ENCODE measurements around the gene TEKTIP1. TPM values are rescaled to one million over a fixed set of nuclear protein-coding genes. Genes with fewer than 3 reads are reported as not detected.

The TEKTIP1 gene
- total RNA-seq, 1 donor from 2014 or later = 0.68 TPM

GRCh38 chr19:3510727-3511126 is 28.2 kb upstream of the TEKTIP1 start:
- H3K27me3 Mint-ChIP-seq (ENCODE audit: low read depth, unreplicated experiment) = no peaks in the 10 kb centered on the region
- Histone ChIP-seq H3K4me1 (ENCODE audit: insufficient read depth, low read length) (peaks cover 44% of the 10 kb centered on the region), H3K4me2 (ENCODE audit: low read length) (no peak overlapping the region), H2AFZ (ENCODE audit: low read depth, low read length) (no peak overlapping the region), H3K4me3 (ENCODE audit: insufficient read depth, low read depth, low read length) (no peak overlapping the region), H3K79me2 (ENCODE audit: insufficient read depth, low read length) (peaks cover 95% of the 10 kb centered on the region), H3K9ac (ENCODE audit: low read length) (peak overlapping the region; percentile 72), H4K20me1 (ENCODE audit: insufficient read depth, low read length) (peaks cover 84% of the 10 kb centered on the region), H3K36me3 (ENCODE audit: insufficient read depth, low read length) (no peaks in the 10 kb centered on the region), H3K9me3 (ENCODE audit: insufficient read depth, low read depth, low read length) (no peaks in the 10 kb centered on the region), H3K27ac (ENCODE audit: low read depth, low read length) (no peak overlapping the region), H3K27me3 (ENCODE audit: insufficient read depth, low read length) (no peaks in the 10 kb centered on the region)
- H3K4me1 Mint-ChIP-seq (ENCODE audit: low read depth, unreplicated experiment) = peaks cover 33% of the 10 kb centered on the region
- H3K9me3 Mint-ChIP-seq (ENCODE audit: unreplicated experiment) = no peaks in the 10 kb centered on the region
- H3K36me3 Mint-ChIP-seq (ENCODE audit: low read depth, unreplicated experiment) = peaks cover 7% of the 10 kb centered on the region
- TF ChIP-seq EZH2 (IDR thresholded peaks at IDR 0.05; ENCODE audit: insufficient read depth, low read length) = no peak
- no peak for TF ChIP-seq CTCF (IDR thresholded peaks at IDR 0.05; ENCODE audit: insufficient read depth, low read depth, low read length)
- H3K27ac Mint-ChIP-seq (ENCODE audit: unreplicated experiment) = no peak overlapping the region
- DNase-seq (ENCODE audit: low read depth) = no peak
- no peak overlapping the region for H3K4me3 Mint-ChIP-seq (ENCODE audit: unreplicated experiment)
- no peak for FAIRE-seq

GRCh38 chr19:3511506-3512251 is 27.3 kb upstream of the TEKTIP1 start:
- no peak overlapping the region for H3K27ac Mint-ChIP-seq (ENCODE audit: unreplicated experiment)
- H3K4me1 Mint-ChIP-seq (ENCODE audit: low read depth, unreplicated experiment) = peaks cover 34% of the 10 kb centered on the region
- Histone ChIP-seq H3K27me3 (ENCODE audit: insufficient read depth, low read length) (no peaks in the 10 kb centered on the region), H3K4me2 (ENCODE audit: low read length) (no peak overlapping the region), H3K36me3 (ENCODE audit: insufficient read depth, low read length) (no peaks in the 10 kb centered on the region), H2AFZ (ENCODE audit: low read depth, low read length) (no peak overlapping the region), H3K4me3 (ENCODE audit: insufficient read depth, low read depth, low read length) (no peak overlapping the region), H3K9ac (ENCODE audit: low read length) (no peak overlapping the region), H3K27ac (ENCODE audit: low read depth, low read length) (no peak overlapping the region), H3K4me1 (ENCODE audit: insufficient read depth, low read length) (peaks cover 42% of the 10 kb centered on the region), H3K9me3 (ENCODE audit: insufficient read depth, low read depth, low read length) (no peaks in the 10 kb centered on the region), H4K20me1 (ENCODE audit: insufficient read depth, low read length) (peaks cover 94% of the 10 kb centered on the region), H3K79me2 (ENCODE audit: insufficient read depth, low read length) (peaks cover 99% of the 10 kb centered on the region)
- DNase-seq (ENCODE audit: low read depth) (no peak), FAIRE-seq (no peak)
- no peaks in the 10 kb centered on the region for H3K9me3 Mint-ChIP-seq (ENCODE audit: unreplicated experiment)
- H3K4me3 Mint-ChIP-seq (ENCODE audit: unreplicated experiment) = no peak overlapping the region
- peaks cover 7% of the 10 kb centered on the region for H3K36me3 Mint-ChIP-seq (ENCODE audit: low read depth, unreplicated experiment)
- H3K27me3 Mint-ChIP-seq (ENCODE audit: low read depth, unreplicated experiment) = no peaks in the 10 kb centered on the region
- no peak for TF ChIP-seq EZH2 (IDR thresholded peaks at IDR 0.05; ENCODE audit: insufficient read depth, low read length)

- H3K4me2 ChIP-seq (ENCODE audit: low read length) = no peak overlapping the region
- no peak for FAIRE-seq
- Mint-ChIP-seq H3K27me3 (ENCODE audit: low read depth, unreplicated experiment) (no peaks in the 10 kb centered on the region), H3K36me3 (ENCODE audit: low read depth, unreplicated experiment) (peaks cover 7% of the 10 kb centered on the region), H3K9me3 (ENCODE audit: unreplicated experiment) (no peaks in the 10 kb centered on the region), H3K27ac (ENCODE audit: unreplicated experiment) (no peak overlapping the region), H3K4me3 (ENCODE audit: unreplicated experiment) (no peak overlapping the region), H3K4me1 (ENCODE audit: low read depth, unreplicated experiment) (peaks cover 34% of the 10 kb centered on the region)
- no peaks in the 10 kb centered on the region for H3K27me3 ChIP-seq (ENCODE audit: insufficient read depth, low read length)
- peaks cover 98% of the 10 kb centered on the region for H4K20me1 ChIP-seq (ENCODE audit: insufficient read depth, low read length)
- peaks cover 99% of the 10 kb centered on the region for H3K79me2 ChIP-seq (ENCODE audit: insufficient read depth, low read length)
- no peak overlapping the region for H2AFZ ChIP-seq (ENCODE audit: low read depth, low read length)
- no peak overlapping the region for H3K4me3 ChIP-seq (ENCODE audit: insufficient read depth, low read depth, low read length)
- H3K36me3 ChIP-seq (ENCODE audit: insufficient read depth, low read length) = no peaks in the 10 kb centered on the region
- no peak overlapping the region for H3K9ac ChIP-seq (ENCODE audit: low read length)
- TF ChIP-seq EZH2 (IDR thresholded peaks at IDR 0.05; ENCODE audit: insufficient read depth, low read length) = no peak
- no peak for TF ChIP-seq CTCF (IDR thresholded peaks at IDR 0.05; ENCODE audit: insufficient read depth, low read depth, low read length)
- no peaks in the 10 kb centered on the region for H3K9me3 ChIP-seq (ENCODE audit: insufficient read depth, low read depth, low read length)
- DNase-seq (ENCODE audit: low read depth) = no peak
- H3K27ac ChIP-seq (ENCODE audit: low read depth, low read length) = no peak overlapping the region
- H3K4me1 ChIP-seq (ENCODE audit: insufficient read depth, low read length) = peaks cover 39% of the 10 kb centered on the region
These were observed 26.3 kb upstream of the TEKTIP1 start for GRCh38 chr19:3512562-3513228.
